GM21381 (cell line): ENCODE results near the gene SERPINB11.
"Not testable (repeated sequence)": the region's sequence is repeated elsewhere in the genome, so short reads cannot be mapped to it uniquely, and the experiment has no call there.

Experiments
- ATAC-seq: cut with Tn5 transposase; IDR thresholded peaks from one replicate; pipeline ENCODE4 v1.9.1; 2021; ENCODE audit warnings: mild to moderate bottlenecking, moderate library complexity; ENCODE audit not compliant: unreplicated experiment

Gene SERPINB11

DNA sequence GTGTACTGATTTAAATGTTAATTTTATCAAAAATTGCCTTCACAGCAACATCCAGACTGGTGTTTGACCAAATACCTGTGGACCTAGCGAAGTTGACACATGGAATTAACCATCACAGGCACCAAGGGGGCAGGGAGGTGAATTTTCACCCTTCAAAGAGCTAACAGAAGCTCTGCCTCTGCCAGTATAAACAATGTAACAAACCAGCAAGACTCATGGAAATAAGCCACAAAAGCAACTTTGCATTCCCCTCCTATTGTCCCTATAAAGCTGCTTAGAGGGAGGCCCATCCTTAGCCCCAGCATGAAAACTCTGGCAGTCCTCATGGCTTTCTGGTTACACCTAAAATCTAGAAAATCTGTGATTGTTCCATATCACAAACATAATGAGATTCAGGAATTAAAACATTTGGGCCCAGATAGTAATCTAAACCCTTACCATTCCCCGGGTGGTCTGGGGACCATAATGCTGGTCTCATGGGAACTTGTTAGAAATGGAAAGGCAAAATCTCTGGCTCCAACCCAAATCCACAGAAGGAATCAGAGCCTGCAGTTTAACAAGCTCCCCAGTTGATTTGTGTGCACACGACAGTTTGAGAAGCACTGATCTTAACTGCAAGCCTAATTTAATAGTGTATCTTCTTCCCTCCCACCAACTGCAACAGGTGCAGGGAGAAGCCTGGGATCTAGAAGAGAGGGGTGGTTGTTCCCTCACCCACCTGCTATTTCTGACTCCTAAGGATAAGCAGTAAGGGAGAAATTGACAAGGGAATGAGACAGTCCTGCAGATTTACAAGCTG is 23.1 kb downstream of the SERPINB11 start:
- no peak for ATAC-seq

DNA sequence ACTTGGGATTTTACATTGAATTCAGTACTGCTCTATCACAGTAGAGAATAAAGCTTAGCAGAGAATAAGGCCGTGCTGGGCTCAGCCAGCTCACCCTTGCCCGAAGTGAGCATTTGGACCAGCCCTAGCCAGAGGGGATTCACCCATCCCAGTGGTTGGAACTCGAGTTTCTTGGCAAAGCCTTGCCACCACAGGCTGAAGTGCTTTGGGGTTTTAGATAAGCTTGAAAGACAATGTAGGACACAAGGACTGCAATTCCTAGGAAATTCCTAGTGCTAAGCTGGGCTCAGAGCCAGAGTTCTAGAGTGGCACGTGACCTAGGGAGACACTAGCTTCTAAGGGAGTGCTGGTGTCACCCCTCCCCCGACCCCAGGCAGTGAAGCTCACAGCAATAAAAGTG is 28.0 kb downstream of the SERPINB11 start:
- no peak for ATAC-seq

DNA sequence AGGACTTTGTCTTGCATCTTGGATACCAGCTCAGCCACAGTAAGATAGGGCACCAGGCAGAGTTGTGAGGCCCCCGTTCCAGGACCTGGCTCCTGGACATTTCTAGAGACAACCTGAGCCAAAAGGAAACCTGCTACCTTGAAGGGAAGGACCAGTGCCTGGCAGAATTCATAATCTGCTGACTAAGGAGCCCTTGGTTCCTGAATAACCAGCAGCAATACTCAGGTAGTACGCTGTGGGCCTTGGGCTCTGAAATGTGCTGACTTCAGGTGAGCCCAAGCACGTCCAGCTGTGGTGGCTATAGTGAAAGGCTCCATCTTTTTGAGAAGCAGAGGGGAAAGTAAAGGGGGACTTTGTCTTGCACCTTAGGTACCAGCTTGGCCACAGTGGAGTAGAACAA is 28.5 kb downstream of the SERPINB11 start:
- ATAC-seq: no peak

DNA sequence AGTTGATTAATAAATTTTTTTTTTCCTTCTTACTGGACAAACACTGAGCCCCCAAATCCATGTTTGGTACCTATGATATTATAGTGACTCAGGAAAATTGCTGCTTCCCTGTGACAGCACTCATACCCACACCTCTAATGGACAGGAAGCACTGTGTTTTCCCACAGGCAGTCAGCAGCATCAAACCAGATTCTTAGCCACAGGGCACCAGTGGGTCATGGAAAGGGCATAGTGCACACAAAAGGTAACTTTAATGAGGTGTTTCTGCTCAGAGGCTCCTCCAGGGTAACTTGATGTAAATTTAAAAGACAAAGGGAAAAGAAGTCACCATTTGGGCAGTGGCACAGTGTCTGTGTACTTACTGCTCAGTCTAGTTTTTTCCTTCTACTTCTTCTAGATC is 34.1 kb downstream of the SERPINB11 start:
- ATAC-seq: no peak

DNA sequence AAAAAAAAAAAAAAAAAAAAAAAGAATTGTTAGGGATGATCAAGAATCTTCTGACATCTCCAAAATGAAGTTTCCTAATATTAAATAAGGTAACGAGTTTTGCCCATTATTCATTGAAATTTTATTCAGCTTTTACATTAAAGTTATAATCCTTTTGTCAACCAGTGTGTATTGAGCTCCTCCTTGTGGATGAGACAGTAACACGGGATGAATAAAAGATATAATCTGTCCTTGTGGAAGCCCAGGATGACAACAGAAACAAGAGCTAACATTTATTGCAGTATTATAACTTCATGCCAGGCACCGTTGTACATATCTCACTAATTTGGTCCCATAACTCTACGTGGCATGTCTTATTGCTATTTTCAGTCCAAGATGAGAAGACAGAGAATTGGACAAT is 39.0 kb downstream of the SERPINB11 start:
- ATAC-seq: no peak

DNA sequence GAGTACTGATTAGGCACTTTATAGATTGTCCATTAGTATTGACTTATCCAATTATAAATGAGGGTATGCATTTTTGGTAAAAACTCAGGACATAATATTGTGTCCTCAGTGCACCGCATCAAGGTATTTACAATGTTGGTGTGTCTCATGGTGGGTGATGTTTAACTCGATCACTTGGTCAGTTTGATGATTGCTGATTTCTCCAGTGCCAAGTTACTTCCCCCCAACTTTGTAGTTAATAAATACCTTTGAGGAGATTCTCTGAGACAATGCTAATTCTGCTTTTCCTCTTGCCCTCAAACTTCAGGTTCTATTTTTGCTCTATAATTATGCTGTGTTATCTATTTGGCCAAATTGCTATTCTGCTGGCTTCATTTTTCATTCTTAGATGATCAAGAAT is 44.2 kb downstream of the SERPINB11 start:
- ATAC-seq: no peak

DNA sequence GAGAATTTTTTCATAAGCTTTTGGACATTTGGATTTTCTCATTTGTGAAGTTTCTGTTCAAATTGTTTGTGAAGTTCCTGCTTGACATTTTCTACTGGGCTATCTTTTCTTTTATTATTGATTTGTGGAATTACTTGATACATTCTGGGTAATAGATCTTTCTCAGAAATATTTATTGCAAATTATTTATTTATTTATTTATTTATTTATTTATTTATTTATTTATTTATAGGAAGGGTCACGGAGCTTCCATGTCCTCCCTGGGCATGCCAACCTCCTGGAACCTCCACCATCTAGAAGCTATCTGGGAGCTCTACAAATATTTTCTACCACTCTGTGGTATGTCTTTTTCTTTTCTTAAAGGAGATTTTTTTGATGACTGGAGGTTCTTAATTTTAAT is 46.7 kb downstream of the SERPINB11 start:
- ATAC-seq: no peak

DNA sequence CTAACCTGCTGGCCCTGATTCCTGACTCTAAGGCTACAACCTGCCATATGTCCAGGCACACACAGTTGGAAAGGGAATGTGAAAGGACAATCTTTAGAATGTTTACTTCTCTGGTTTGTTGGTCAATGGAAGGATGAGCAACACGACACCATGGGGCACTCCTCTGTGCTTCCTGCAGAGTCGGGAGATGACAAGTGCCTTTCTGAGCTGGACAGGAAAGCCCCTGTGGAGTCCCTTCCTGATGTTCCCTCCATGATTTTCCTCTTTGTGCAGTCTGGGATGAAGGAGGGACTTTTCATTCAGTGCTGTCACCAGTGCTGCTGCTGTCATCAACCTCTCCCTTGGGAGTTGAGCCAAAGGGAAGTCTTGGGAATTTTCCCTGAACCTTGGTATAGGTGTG is 49.9 kb downstream of the SERPINB11 start:
- ATAC-seq: no peak

DNA sequence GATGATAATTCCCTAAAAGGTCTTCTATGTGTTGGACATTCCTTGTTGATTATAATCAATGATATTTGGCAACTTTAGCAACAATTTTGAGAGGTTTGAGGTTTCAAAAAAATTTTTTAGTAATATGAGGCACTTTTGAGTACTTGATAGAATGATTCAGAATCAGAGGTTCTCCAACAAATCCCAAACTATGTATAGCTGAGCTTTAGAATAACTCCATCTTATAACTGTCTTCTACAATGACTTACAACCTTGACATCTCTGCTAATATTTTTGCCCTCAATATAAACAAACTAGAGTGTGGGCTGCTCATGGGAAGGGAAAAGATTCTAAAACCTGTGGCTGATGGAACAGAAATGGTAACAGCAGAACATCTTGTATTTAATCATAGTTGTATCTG is 50.9 kb downstream of the SERPINB11 start:
- ATAC-seq: no peak

DNA sequence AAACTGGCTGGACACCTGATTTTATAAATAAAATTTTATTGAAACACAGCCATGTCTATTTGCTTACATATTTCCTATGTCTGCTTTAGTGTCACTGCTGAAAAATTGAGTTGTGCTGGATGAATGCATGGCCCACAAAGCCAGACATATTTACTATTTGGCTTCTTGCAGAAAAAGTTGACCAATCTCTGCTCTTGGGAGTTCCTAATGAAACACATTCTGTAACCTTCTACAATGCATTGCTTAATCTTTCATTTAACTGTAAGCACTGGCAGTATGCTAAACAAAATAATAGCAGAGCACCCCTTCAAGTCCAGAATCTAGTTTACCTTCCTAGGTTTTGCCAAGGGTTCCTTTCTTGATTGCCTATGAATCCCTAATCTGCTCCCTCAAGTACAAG is 54.8 kb downstream of the SERPINB11 start:
- no peak for ATAC-seq

DNA sequence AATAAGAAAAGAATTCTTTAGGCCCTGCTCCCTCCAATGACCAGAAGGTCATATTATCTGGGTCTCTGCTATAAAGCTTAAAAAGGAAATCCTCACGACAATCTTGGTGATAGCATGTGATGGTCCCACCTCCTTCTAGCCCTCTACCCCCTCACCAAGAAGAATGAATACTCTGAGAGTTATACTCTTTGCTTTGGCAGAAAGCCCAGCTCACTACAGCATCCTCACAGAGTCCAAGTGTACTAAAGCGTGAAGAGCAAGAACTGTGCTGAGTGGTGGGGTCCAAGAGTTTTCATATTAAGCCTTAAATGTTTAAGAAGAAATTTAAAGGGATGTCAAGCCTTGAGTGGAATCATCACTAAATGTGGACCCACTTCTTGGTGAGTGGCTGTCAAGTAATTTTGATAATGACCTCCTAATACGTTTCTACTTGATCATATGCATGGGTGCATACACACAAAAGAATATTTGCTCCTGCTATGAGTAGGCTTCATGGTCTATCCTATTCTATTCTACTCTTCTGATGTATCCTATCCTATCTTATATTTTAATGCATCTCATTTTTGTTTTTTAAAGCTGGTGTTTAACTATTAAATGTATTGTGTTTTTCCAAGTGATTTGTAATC is 56.0 kb downstream of the SERPINB11 start:
- ATAC-seq: no peak

DNA sequence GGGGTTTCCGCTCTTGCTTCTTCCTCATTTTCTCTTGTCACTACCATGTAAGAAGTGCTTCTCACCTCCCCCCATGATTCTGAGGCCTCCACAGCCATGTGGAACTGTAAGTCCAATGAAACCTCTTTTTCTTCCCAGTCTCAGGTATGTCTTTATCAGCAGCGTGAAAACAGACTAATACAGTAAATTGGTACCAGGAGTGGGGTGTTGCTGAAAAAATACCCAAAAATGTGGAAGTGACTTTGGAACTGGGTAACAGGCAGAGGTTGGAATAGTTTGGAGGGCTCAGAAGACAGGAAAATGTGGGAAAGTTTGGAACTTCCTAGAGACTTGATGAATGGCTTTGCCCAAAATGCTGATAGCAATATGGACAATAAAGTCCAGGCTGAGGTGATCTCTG is 57.0 kb downstream of the SERPINB11 start:
- not testable (repeated sequence) for ATAC-seq

DNA sequence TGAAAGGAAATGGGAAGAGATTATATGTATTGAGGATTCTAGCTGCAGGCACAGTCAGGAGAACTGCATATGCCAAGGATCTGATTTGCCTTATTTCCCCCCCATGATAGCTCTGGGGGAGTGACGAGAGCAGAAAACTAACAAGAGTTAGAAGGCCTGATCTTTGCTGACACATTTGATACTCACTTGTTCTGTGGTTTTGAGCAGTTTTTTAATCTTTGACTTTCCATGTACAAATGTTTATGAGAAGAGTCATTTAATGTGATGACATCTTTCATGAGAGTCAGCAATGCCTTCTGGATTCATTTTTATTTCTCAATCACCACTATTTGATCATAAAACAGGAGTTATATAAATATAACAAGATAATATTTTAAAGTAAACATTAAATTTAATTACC is 59.8 kb downstream of the SERPINB11 start:
- no peak for ATAC-seq

DNA sequence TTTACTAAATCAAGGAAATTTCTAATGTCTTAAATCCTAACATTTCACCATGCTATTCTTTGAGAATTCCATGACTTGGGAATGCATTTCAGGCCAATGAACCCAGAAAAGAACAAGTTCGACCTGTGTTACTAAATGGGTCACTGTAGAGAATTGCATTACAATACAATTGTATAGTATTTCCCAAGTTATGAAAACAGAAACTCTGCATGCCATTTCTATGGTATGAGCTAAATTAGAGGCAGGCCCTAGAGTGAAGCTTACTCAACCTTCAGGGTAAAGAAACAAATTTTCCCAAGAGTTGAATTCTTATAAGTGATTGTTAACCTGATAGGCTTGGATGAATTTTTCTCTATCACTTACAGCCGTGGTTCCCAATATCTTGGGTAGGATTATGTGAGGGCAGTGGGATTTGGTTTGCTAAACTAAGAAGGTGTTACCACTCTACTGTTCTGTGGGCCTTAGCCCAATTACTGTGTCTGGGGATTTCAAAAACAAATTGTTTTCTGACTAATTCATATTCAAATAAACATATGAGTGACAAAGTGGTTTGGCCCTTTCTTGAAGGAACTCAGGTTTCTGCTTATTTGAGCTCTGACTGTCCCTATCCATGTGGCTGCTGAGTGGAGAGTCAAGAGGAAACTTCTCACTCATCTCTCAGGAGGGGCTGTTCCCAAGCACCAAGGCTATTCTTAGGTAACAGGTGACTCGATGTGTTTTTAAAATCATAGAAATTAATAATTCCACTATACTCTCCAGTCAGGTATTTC is 61.3 kb downstream of the SERPINB11 start:
- ATAC-seq: no peak

DNA sequence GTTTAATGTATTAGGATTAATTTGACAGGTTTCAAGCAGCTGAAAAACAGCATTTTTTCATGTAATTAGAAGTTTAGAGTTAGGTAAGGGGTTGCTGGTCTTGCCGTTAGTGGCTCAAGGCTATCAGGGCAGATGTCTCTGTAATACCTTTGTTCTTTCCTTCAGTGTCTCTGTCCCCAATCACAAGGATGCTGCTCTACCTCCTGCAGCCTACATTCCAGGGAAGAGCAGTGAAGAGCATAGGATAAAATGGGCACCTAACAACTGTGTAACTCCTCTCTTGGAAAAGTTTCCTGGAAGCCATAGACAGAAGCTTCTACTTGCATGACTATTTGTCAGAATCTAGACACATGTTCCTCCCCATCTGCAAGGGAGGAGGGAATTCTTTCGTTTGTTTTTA is 63.1 kb downstream of the SERPINB11 start:
- no peak for ATAC-seq
